Neural crest cell (in vitro differentiated cells): Measurements from ENCODE around the gene ASPG. TPM values are rescaled to one million over a fixed set of nuclear protein-coding genes. Genes with fewer than 3 reads are reported as not detected.
A peak's percentile ranks its signal among the peaks of the same experiment; 100 is the strongest.

Experiments used
- DNase-seq: peaks from one replicate; pipeline ENCODE4 v3.0.0; 2021; ENCODE audit warnings: low read depth, mixed read lengths, low spot score
- H3K27ac Mint-ChIP-seq: one replicate; pipeline ENCODE4 v1.8.0; 2021; ENCODE audit warnings: mild to moderate bottlenecking, mixed read lengths; ENCODE audit not compliant: unreplicated experiment
- H3K27me3 Mint-ChIP-seq: 2 replicates; pipeline ENCODE4 v1.8.0; 2021; ENCODE audit warnings: low read depth, mild to moderate bottlenecking, mixed read lengths
- H3K36me3 Mint-ChIP-seq: 2 replicates; pipeline ENCODE4 v1.8.0; 2021; ENCODE audit warnings: low read depth, mild to moderate bottlenecking, mixed read lengths
- H3K4me1 Mint-ChIP-seq: 2 replicates; pipeline ENCODE4 v1.8.0; 2021; ENCODE audit warnings: mixed read lengths
- H3K4me3 Mint-ChIP-seq: one replicate; pipeline ENCODE4 v1.8.0; 2021; ENCODE audit warnings: mild to moderate bottlenecking, mixed read lengths
- H3K9me3 Mint-ChIP-seq: 2 replicates; pipeline ENCODE4 v1.8.0; 2021; ENCODE audit warnings: mixed read lengths
- total RNA-seq: library from RNA; stranded (reverse); gene quantifications from 2 replicates; pipeline ENCODE4 v1.2.1, GENCODE V29; 2021
- TF ChIP-seq, protein P1 (sequence below): fragments of 200-600 bp; sonication (generic); conservative IDR thresholded peaks from 2 replicates; pipeline ENCODE4 v1.5.0; 2021; ENCODE audit warnings: antibody characterized with exemption, mild to moderate bottlenecking

The ASPG gene
- total RNA-seq, 1 donor from 2014 or later = not detected

DNA sequence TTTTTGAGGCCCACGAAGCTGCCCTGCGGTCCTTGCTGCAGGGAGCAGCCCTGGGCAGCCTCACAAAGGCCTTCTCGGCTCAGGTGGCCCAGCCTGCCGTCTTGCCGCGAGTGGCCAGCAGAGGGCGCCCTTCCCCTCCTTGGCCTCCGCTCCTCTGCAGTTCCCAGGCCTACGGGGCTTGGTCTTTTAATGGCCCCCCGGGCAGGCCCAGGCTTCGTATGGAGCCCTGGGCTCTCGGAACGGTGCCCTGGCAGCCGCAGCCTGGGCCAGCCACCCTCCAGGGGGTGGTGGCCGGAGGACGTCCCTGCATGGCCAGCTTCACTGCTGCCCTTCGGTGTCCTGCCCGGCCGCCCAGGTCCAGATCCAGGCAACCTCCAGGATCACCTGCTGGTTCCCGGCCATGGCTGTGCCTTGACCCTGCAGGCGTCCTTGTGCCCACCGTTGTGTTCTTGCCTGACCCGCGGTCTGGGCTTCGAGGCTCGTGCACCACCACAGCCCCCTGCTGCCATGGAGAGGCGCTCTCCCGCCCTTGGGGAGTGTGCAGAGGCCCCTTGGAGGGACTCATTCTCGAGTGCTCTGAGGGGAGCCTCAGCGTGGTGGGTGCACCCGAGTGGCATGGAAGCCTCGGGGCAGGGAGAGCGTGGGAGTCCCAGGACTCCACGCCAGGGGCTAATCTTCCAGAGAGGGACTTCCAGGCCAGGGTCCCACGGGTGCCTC lies 9.4 kb downstream of the ASPG start:
- Mint-ChIP-seq H3K27me3 (no peaks in the 10 kb centered on the region), H3K4me1 (peaks cover 3% of the 10 kb centered on the region), H3K27ac (peak overlapping the region; percentile 78), H3K9me3 (no peaks in the 10 kb centered on the region), H3K4me3 (no peak overlapping the region), H3K36me3 (no peaks in the 10 kb centered on the region)
- TF ChIP-seq, protein P1, sequence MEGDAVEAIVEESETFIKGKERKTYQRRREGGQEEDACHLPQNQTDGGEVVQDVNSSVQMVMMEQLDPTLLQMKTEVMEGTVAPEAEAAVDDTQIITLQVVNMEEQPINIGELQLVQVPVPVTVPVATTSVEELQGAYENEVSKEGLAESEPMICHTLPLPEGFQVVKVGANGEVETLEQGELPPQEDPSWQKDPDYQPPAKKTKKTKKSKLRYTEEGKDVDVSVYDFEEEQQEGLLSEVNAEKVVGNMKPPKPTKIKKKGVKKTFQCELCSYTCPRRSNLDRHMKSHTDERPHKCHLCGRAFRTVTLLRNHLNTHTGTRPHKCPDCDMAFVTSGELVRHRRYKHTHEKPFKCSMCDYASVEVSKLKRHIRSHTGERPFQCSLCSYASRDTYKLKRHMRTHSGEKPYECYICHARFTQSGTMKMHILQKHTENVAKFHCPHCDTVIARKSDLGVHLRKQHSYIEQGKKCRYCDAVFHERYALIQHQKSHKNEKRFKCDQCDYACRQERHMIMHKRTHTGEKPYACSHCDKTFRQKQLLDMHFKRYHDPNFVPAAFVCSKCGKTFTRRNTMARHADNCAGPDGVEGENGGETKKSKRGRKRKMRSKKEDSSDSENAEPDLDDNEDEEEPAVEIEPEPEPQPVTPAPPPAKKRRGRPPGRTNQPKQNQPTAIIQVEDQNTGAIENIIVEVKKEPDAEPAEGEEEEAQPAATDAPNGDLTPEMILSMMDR = peak; percentile 95
- peak; percentile 93 for DNase-seq

DNA sequence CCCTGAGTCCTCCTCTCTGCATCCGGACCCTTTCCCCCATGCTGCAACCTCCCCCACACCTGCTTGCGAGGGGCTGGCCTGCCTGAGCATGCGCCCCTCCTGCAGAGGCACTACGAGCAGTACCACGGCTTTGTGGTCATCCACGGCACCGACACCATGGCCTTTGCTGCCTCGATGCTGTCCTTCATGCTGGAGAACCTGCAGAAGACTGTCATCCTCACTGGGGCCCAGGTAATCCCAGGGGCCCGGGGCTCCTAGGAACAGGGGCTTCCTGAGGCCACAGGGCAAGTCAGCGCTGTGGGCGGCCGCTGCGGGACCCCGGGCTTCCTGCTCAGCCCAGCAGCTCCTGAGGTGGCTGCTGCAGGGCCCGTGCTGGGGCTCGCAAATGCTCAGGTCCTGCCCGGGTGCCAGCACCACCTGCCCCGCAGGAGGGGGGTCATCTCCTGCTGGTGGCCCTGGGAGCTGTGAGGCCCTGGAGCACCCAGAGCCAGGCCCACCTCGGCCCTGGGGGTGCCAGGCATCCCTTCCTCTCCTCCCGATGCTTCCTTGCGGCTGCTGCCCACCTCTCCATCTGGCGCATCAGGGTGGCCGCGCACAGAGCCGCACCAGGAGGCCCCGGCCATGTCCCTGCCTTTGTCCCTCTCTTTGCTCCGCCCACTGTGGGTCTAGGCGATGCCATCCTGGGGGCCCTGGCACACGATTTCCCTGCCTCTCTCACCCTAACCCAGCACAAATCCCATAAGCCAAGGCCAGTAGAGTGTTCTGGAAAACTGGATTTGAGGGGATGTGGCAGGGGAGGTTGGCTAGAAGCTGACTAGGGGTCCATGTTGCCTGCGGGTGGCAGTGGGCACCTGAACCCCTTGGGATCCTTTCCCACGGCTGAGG lies 10.2 kb downstream of the ASPG start:
- H3K9me3 Mint-ChIP-seq = no peaks in the 10 kb centered on the region
- no peak for DNase-seq
- TF ChIP-seq, protein P1 = no peak
- peaks cover 3% of the 10 kb centered on the region for H3K4me1 Mint-ChIP-seq
- no peaks in the 10 kb centered on the region for H3K36me3 Mint-ChIP-seq
- peak overlapping the region; percentile 75 for H3K27ac Mint-ChIP-seq
- H3K4me3 Mint-ChIP-seq = no peak overlapping the region
- no peaks in the 10 kb centered on the region for H3K27me3 Mint-ChIP-seq

DNA sequence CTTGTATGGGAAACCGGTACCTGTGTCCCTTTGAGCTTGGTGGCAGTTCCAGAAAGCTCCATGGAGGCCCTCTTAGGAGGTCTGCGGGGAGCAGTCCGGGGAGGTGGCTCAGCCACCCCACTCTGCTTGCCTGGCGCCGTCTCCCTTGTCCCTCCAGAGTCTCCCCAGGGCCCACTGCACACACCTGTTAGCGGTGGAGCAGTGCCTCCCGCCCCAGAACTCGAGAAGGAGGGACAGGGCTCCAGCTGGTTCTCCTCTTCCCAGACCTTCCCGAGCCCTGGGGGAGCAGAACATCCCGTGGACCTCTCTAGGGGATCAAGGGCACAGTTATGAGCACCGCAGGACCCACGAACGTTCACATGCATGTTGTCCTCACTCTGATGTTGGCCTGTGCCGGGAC lies 10.8 kb downstream of the ASPG start:
- DNase-seq = no peak
- TF ChIP-seq, protein P1 = no peak
- no peak overlapping the region for H3K27ac Mint-ChIP-seq

DNA sequence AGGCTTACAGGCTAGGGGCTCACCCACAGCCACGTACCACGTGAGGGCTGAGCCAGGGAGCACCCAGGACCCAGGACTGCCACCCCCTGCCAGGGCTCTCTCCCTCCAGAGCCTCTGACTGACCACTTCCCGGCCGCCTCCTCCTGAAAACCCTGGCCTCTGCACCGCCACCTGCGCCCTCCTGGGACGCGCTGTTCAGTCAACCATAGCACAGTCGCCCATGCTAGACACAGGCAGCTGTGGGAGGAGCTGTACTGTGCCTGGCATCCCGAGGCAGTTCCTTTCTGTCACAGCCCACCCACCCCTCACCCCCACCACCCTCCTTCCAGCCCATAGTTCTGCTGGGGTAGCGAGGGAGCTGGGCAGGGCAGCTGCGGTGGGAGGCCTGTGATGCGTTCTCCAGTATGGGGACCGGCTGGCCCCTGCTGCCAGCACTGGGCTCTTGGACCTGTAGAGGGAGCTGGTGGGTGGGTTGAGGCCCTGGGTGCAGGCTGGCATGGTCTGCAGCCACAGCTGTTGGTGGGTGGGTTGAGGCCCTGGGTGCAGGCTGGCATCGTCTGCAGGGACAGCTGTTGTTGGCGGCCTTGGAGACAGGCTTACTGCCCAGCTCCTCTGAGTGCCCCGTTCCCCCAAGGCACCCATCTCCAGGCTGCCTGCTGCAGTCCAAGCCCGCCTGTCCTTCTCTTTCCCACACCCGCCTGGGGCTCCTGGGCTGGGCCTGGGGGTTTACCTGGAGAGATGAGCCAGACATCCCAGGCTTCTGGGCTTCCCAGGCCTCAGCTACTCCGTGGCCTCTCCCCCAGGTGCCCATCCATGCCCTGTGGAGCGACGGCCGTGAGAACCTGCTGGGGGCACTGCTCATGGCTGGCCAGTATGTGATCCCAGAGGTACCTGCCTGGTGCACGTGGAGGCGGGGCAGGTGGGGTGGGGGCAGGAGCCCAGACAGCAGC lies 11.5 kb downstream of the ASPG start:
- TF ChIP-seq, protein P1 = no peak
- Mint-ChIP-seq H3K36me3 (no peaks in the 10 kb centered on the region), H3K27ac (no peak overlapping the region), H3K9me3 (no peaks in the 10 kb centered on the region), H3K27me3 (no peaks in the 10 kb centered on the region), H3K4me3 (no peak overlapping the region), H3K4me1 (peaks cover 3% of the 10 kb centered on the region)
- DNase-seq = no peak

More for the DNA sequence above, 10.8 kb downstream of the ASPG start:
- Mint-ChIP-seq H3K27me3 (no peaks in the 10 kb centered on the region), H3K4me1 (peaks cover 3% of the 10 kb centered on the region), H3K9me3 (no peaks in the 10 kb centered on the region), H3K4me3 (no peak overlapping the region), H3K36me3 (no peaks in the 10 kb centered on the region)
